GM18909 (cell line): ENCODE data around the gene CEMIP.

ENCODE experiments used
- ATAC-seq: cut with Tn5 transposase; IDR thresholded peaks from one replicate; pipeline ENCODE4 v1.9.1; 2021; ENCODE audit warnings: mild to moderate bottlenecking; ENCODE audit not compliant: unreplicated experiment, poor library complexity

CEMIP gene

GRCh38 chr15:80840182-80841130 lies 61.3 kb downstream of the CEMIP start:
- ATAC-seq: no peak

- ATAC-seq: no peak
Measured at GRCh38 chr15:80841541-80841940, 62.4 kb downstream of the CEMIP start.

- no peak for ATAC-seq
Measured at GRCh38 chr15:80844011-80844732, 65.0 kb downstream of the CEMIP start.

GRCh38 chr15:80846031-80846815 lies 67.1 kb downstream of the CEMIP start:
- no peak for ATAC-seq

- no peak for ATAC-seq
Measured at GRCh38 chr15:80849308-80849707, 70.1 kb downstream of the CEMIP start.

- no peak for ATAC-seq
Measured at GRCh38 chr15:80850941-80851451, 71.8 kb downstream of the CEMIP start.

GRCh38 chr15:80852676-80853075 lies 73.5 kb downstream of the CEMIP start:
- no peak for ATAC-seq

GRCh38 chr15:80854104-80854503 lies 74.9 kb downstream of the CEMIP start:
- no peak for ATAC-seq

- ATAC-seq: no peak
Measured at GRCh38 chr15:80855206-80855605, 76.0 kb downstream of the CEMIP start.

- ATAC-seq: no peak
Measured at GRCh38 chr15:80856400-80856799, 77.2 kb downstream of the CEMIP start.

GRCh38 chr15:80856809-80857377 lies 77.7 kb downstream of the CEMIP start:
- ATAC-seq: no peak

- ATAC-seq: no peak
Measured at GRCh38 chr15:80861731-80862170, 82.6 kb downstream of the CEMIP start.

- no peak for ATAC-seq
Measured at GRCh38 chr15:80864666-80865065, 85.5 kb downstream of the CEMIP start.

- ATAC-seq: no peak
Measured at GRCh38 chr15:80866936-80867335, 87.8 kb downstream of the CEMIP start.

GRCh38 chr15:80870366-80870765 lies 91.2 kb downstream of the CEMIP start:
- no peak for ATAC-seq

- no peak for ATAC-seq
Measured at GRCh38 chr15:80870893-80871292, 91.7 kb downstream of the CEMIP start.

GRCh38 chr15:80871858-80872257 lies 92.7 kb downstream of the CEMIP start:
- ATAC-seq: no peak

GRCh38 chr15:80873366-80873952 lies 94.3 kb downstream of the CEMIP start:
- no peak for ATAC-seq

- no peak for ATAC-seq
Measured at GRCh38 chr15:80875568-80876347, 96.6 kb downstream of the CEMIP start.
